OCI-LY7 (cell line): ENCODE data around the gene TNFAIP1.

ENCODE experiments used
- EZH2phosphoT487 ChIP-seq: fragments of 200-600 bp; sonication (generic); IDR thresholded peaks from 2 replicates; pipeline ENCODE4 v1.6.1; 2018; ENCODE audit warnings: low read depth, borderline replicate concordance, mild to moderate bottlenecking, mixed run types, antibody characterized with exemption, low read length, moderate library complexity, mixed read lengths
- TF ChIP-seq, protein P1 (sequence below): fragments of 200-600 bp; sonication (generic); conservative IDR thresholded peaks from 2 replicates; pipeline ENCODE4 v1.5.1; 2014; ENCODE audit warnings: mild to moderate bottlenecking, antibody characterized with exemption, low read length, moderate library complexity, mixed read lengths

DNA sequence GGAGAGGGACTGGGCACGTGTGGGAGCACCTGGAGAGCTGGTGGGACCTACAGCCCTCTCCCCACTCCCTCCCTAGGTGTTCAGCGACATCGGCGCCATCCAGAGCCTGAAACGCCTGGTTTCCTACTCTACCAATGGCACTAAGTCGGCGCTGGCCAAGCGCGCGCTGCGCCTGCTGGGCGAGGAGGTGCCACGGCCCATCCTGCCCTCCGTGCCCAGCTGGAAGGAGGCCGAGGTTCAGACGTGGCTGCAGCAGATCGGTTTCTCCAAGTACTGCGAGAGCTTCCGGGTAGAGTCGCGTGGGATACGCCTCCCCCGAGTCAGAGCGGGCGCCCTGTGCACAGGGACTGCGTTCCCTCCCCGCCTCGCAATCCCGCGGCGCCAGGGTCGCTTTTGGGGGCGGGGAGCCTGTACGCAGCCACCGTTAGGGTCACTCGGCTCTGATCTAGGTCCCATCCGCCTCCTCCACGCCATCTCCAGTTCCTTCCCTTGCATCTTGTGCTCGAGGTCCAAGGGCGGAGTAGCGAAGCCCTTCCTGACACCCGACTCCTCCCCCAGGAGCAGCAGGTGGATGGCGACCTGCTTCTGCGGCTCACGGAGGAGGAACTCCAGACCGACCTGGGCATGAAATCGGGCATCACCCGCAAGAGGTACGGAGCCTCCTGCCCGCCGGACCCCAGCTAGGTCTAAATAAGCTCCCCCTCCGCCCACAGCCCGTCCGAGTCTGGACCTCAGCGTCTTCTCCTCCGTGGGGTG lies 48.9 kb downstream of the TNFAIP1 start:
- TF ChIP-seq, protein P1, sequence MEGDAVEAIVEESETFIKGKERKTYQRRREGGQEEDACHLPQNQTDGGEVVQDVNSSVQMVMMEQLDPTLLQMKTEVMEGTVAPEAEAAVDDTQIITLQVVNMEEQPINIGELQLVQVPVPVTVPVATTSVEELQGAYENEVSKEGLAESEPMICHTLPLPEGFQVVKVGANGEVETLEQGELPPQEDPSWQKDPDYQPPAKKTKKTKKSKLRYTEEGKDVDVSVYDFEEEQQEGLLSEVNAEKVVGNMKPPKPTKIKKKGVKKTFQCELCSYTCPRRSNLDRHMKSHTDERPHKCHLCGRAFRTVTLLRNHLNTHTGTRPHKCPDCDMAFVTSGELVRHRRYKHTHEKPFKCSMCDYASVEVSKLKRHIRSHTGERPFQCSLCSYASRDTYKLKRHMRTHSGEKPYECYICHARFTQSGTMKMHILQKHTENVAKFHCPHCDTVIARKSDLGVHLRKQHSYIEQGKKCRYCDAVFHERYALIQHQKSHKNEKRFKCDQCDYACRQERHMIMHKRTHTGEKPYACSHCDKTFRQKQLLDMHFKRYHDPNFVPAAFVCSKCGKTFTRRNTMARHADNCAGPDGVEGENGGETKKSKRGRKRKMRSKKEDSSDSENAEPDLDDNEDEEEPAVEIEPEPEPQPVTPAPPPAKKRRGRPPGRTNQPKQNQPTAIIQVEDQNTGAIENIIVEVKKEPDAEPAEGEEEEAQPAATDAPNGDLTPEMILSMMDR = no peak
- TF ChIP-seq EZH2phosphoT487 = no peak
